Endothelial cell of umbilical vein (primary cell): ENCODE measurements around the gene VPS37C. TPM values are rescaled to one million over a fixed set of nuclear protein-coding genes. Genes with fewer than 3 reads are reported as not detected.

Experiments used
- BruUV-seq: library from RNA; stranded (reverse); fragments of 400-500 nt; replicated peaks from 2 replicates; lab custom pipeline; 2021; lab: Mats Ljungman, UMichigan
- CTCF ChIA-PET: fragments of 300-600, 350-600 bp; sonication (Branson Sonifier 250); formaldehyde crosslinking; loops from one replicate; lab custom pipeline; 2021; ENCODE audit warnings: antibody characterized with exemption, inconsistent platforms; lab: Charles Lee
- POLR2A ChIA-PET: fragments of 300-600, 350-600 bp; sonication (Branson Sonifier 250); formaldehyde crosslinking; loops from one replicate; lab custom pipeline; 2021; ENCODE audit warnings: antibody characterized with exemption, inconsistent platforms; lab: Charles Lee
- DNase-seq: peaks from one replicate; pipeline ENCODE4 v3.0.0-alpha.2; 2011; ENCODE audit warnings: low read depth, low spot score
- FAIRE-seq: peaks from 2 replicates; lab custom pipeline; 2011; peaks lifted over from hg19 to GRCh38; lab: Jason Lieb, UNC
- H2AFZ ChIP-seq: 2 replicates; pipeline ENCODE4 v1.6.0; 2012; ENCODE audit warnings: low read depth, low read length, control low read depth, inconsistent platforms
- H3K27ac ChIP-seq: 2 replicates; pipeline ENCODE4 v1.5.1; 2011; ENCODE audit warnings: low read depth, mild to moderate bottlenecking, control low read depth, low read length, moderate library complexity; ENCODE audit not compliant: insufficient read depth
- H3K27me3 ChIP-seq, 2 experiments: 2 replicates each; pipeline versions ENCODE4 v1.6.0 to v1.6.1; 2011; ENCODE audit warnings: low read length in 2 of 2, mixed read lengths in 1 of 2; ENCODE audit not compliant: control insufficient read depth in 2 of 2, insufficient read depth in 2 of 2
- H3K36me3 ChIP-seq, 2 experiments: 2 replicates in 1 of 2; 3 replicates in 1 of 2; pipeline ENCODE4 v1.5.1; 2011; ENCODE audit warnings: low read length in 2 of 2, mild to moderate bottlenecking in 1 of 2, moderate library complexity in 1 of 2; ENCODE audit not compliant: control insufficient read depth in 2 of 2, insufficient read depth in 2 of 2; ENCODE audit errors: extremely low read depth in 1 of 2
- H3K4me1 ChIP-seq: 3 replicates; pipeline ENCODE4 v1.5.1; 2011; ENCODE audit warnings: mild to moderate bottlenecking, low read length; ENCODE audit not compliant: control insufficient read depth, insufficient read depth; ENCODE audit errors: extremely low read depth
- H3K4me2 ChIP-seq: 2 replicates; pipeline ENCODE4 v1.6.1; 2011; ENCODE audit warnings: low read length, control low read depth, mixed read lengths; ENCODE audit not compliant: insufficient read depth
- H3K4me3 ChIP-seq, 3 experiments: fragments of 200-600 bp in 1 of 3; sonication (generic), shearing (Covaris generic) in 1 of 3; replicated peaks in 1 of 3; 2 replicates each; pipeline ENCODE4 v1.5.1; 2011 to 2016; ENCODE audit warnings: control low read depth in 3 of 3, low read length in 3 of 3, mild to moderate bottlenecking in 2 of 3, inconsistent platforms in 1 of 3, low read depth in 1 of 3, moderate library complexity in 1 of 3; ENCODE audit not compliant: insufficient read depth in 1 of 3
- H3K79me2 ChIP-seq: 2 replicates; pipeline ENCODE4 v1.6.0; 2012; ENCODE audit warnings: low read length, inconsistent platforms; ENCODE audit not compliant: control insufficient read depth, insufficient read depth
- H3K9ac ChIP-seq: replicated peaks from 2 replicates; pipeline ENCODE3; 2011; ENCODE audit warnings: low read length, control low read depth; ENCODE audit not compliant: insufficient read depth; ENCODE audit errors: extremely low read depth
- H3K9me1 ChIP-seq: replicated peaks from 3 replicates; pipeline ENCODE4 v1.6.0; 2011; ENCODE audit warnings: mild to moderate bottlenecking, low read length; ENCODE audit not compliant: control insufficient read depth, insufficient read depth; ENCODE audit errors: extremely low read depth
- H3K9me3 ChIP-seq: replicated peaks from 2 replicates; pipeline ENCODE4 v1.5.1; 2012; ENCODE audit warnings: low read length, inconsistent platforms; ENCODE audit not compliant: control insufficient read depth, insufficient read depth
- H4K20me1 ChIP-seq: replicated peaks from 2 replicates; pipeline ENCODE3; 2011; ENCODE audit warnings: mild to moderate bottlenecking, low read length; ENCODE audit not compliant: control insufficient read depth, insufficient read depth; ENCODE audit errors: extremely low read depth
- EZH2 ChIP-seq: IDR thresholded peaks from 2 replicates; pipeline ENCODE4 v1.6.1; 2012; ENCODE audit warnings: borderline replicate concordance, low read depth, mild to moderate bottlenecking, moderate library complexity, low read length, inconsistent platforms; ENCODE audit not compliant: severe bottlenecking
- FOS ChIP-seq: IDR thresholded peaks from 2 replicates; pipeline ENCODE4 v1.6.1; 2011; ENCODE audit warnings: mild to moderate bottlenecking, low read length, moderate library complexity, borderline replicate concordance; ENCODE audit not compliant: insufficient read depth
- GATA2 ChIP-seq: IDR thresholded peaks from 2 replicates; pipeline ENCODE4 v1.7.0; 2011; ENCODE audit warnings: low read depth, mild to moderate bottlenecking, moderate library complexity, mixed read lengths, low read length; ENCODE audit not compliant: insufficient read length, insufficient read depth
- JUN ChIP-seq: IDR thresholded peaks from 2 replicates; pipeline ENCODE4 v1.6.1; 2011; ENCODE audit warnings: borderline replicate concordance, low read depth; ENCODE audit not compliant: insufficient read length, insufficient read depth
- MYC ChIP-seq: IDR thresholded peaks from one replicate; pipeline ENCODE4 v1.6.1; 2011; ENCODE audit warnings: mild to moderate bottlenecking, low read depth, low read length
- POLR2A ChIP-seq: IDR thresholded peaks from 2 replicates; pipeline ENCODE4 v1.6.1; 2012; ENCODE audit warnings: low read depth, mild to moderate bottlenecking, control low read depth, low read length
- POLR2AphosphoS5 ChIP-seq: IDR thresholded peaks from 2 replicates; pipeline ENCODE4 v1.6.1; 2012; ENCODE audit warnings: low read depth, mild to moderate bottlenecking, control low read depth, low read length, moderate library complexity; ENCODE audit not compliant: insufficient read depth
- dilution Hi-C: fragments of 300-500 bp; cut with MboI; formaldehyde crosslinking; loops from one replicate; pipeline ENCODE4 v1.15.0; 2019; ENCODE audit warnings: low sequenced_read_pairs; ENCODE audit not compliant: extremely low pct_ligation_motif_present
- intact Hi-C: fragments of 100-400 bp; cut with micrococcal nuclease; formaldehyde crosslinking; loops from one replicate; pipeline ENCODE4 v1.10.0; 2022
- polyA plus RNA-seq, 4 experiments: library from polyadenylated mRNA; depleted of rRNA in 3 of 4; stranded (reverse) in 3 of 4; unstranded in 1 of 4; fragments of >200 nt; gene quantifications; 2 replicates each; pipeline versions ENCODE4 v1.2.1 to v1.2.3, GENCODE V29; 2011 to 2012; ENCODE audit warnings: missing spikeins in 1 of 4
- total RNA-seq: library from RNA; stranded (reverse); gene quantifications from 2 replicates; pipeline ENCODE4 v1.2.3, GENCODE V29; 2021
- TF ChIP-seq, protein P1 (sequence below): IDR thresholded peaks from 2 replicates; pipeline ENCODE4 v1.6.1; 2011; ENCODE audit not compliant: insufficient read depth, insufficient read length
- TF ChIP-seq, protein P2 (sequence below), 2 donors: IDR thresholded peaks; 1 replicate in 1 of 2; 2 replicates in 1 of 2; pipeline ENCODE4 v1.5.1; 2011; ENCODE audit warnings: low read length in 2 of 2, mild to moderate bottlenecking in 2 of 2, moderate library complexity in 2 of 2, control low read depth in 1 of 2, inconsistent platforms in 1 of 2, low read depth in 1 of 2; ENCODE audit not compliant: insufficient read depth in 1 of 2; ENCODE audit errors: extremely low read depth in 1 of 2

The VPS37C gene
- total and polyA plus RNA-seq, 2 donors (not counting 3 experiments of a cell fraction or from before 2014, with no cell fraction given), result 17.7 to 23.4 TPM

DNA sequence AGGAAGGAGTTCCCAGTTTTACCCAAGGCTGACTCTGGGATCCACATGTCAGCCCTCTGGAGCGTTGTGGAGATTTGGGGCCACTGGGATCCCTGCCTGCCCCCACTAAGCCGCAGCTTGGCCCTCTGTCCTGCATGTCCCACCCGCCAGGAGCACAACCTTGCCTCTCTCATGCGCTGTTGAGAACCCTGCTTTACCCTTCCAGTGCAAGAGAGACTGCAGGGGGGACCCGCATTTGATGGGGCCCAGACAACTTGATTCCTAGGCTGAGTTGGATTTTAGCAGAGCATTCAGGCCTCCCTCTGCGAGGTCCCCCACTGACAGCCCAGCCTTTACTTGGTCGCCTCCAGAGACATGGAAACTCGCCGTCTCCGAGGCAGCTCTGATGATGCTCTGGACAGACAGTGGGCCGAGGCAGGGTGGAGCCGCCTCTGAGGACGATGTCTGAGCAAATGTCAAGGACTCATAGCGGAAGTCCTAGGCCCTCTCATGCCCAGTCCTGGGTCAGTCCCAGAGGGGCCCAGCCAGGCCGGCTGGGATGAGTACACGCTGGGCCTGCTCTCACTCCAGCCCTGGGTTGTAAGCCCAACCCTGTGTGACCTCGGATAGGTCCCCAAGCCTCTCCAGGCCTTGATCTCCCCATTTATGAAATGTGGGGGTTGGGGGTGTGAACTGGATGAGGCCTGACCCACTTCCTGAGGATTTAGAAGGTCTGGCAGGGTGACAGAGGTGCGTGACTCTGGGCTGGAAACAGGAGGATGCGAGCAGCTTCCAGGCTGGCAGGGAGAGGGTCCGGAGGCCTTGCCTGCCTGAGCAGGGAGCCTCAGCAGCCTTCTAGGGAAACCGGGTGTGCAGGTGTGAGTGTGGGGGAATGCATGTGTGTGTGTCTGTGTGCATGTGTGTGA is 58.3 kb downstream of the VPS37C start:
- no peak for DNase-seq
- FAIRE-seq, result no peak
- no peak overlapping the region for H2AFZ ChIP-seq
- H3K36me3 ChIP-seq, result no peaks in the 10 kb centered on the region
- intact Hi-C loops (no loop called here), dilution Hi-C loops (no loop called here)
- H3K9me1 ChIP-seq, result no peaks in the 10 kb centered on the region
- H3K79me2 ChIP-seq, result no peaks in the 10 kb centered on the region
- no peaks in the 10 kb centered on the region for H4K20me1 ChIP-seq
- H3K9ac ChIP-seq, result no peak overlapping the region
- no peak overlapping the region for H3K27ac ChIP-seq
- H3K4me3 ChIP-seq, result no peak overlapping the region
- no peaks in the 10 kb centered on the region for H3K4me1 ChIP-seq
- no peaks in the 10 kb centered on the region for H3K27me3 ChIP-seq
- TF ChIP-seq POLR2AphosphoS5 (no peak), JUN (no peak), GATA2 (no peak), FOS (no peak), POLR2A (no peak), MYC (no peak), EZH2 (no peak)
- TF ChIP-seq, protein P1, sequence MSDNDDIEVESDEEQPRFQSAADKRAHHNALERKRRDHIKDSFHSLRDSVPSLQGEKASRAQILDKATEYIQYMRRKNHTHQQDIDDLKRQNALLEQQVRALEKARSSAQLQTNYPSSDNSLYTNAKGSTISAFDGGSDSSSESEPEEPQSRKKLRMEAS, result no peak
- TF ChIP-seq, protein P2, sequence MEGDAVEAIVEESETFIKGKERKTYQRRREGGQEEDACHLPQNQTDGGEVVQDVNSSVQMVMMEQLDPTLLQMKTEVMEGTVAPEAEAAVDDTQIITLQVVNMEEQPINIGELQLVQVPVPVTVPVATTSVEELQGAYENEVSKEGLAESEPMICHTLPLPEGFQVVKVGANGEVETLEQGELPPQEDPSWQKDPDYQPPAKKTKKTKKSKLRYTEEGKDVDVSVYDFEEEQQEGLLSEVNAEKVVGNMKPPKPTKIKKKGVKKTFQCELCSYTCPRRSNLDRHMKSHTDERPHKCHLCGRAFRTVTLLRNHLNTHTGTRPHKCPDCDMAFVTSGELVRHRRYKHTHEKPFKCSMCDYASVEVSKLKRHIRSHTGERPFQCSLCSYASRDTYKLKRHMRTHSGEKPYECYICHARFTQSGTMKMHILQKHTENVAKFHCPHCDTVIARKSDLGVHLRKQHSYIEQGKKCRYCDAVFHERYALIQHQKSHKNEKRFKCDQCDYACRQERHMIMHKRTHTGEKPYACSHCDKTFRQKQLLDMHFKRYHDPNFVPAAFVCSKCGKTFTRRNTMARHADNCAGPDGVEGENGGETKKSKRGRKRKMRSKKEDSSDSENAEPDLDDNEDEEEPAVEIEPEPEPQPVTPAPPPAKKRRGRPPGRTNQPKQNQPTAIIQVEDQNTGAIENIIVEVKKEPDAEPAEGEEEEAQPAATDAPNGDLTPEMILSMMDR (IDR thresholded peaks at IDR 0.05; ENCODE audit: extremely low read depth in 1 of 2, insufficient read depth in 1 of 2, low read depth in 1 of 2, low read length in 2 of 2), result no peak
- ChIA-PET CTCF (no interaction called here), POLR2A (no interaction called here)
- H3K4me2 ChIP-seq, result no peak overlapping the region
- no TSS peak for BruUV-seq
- no peaks in the 10 kb centered on the region for H3K9me3 ChIP-seq
